Endometrial microvascular endothelial cells (primary cell): ENCODE measurements around the gene MCCC1. TPM values are rescaled to one million over a fixed set of nuclear protein-coding genes. Genes with fewer than 3 reads are reported as not detected.
"Not testable (repeated sequence)": the region's sequence is repeated elsewhere in the genome, so short reads cannot be mapped to it uniquely, and the experiment has no call there.

ENCODE experiments used
- in situ Hi-C: cut with HindIII; loops from 2 replicates; pipeline ENCODE4 v1.10.0; 2017; ENCODE audit warnings: low sequenced_read_pairs, low pct_unique_long_range_greater_than_20kb; ENCODE audit errors: inconsistent ontology term
- total RNA-seq: library from RNA; depleted of rRNA; stranded (reverse); fragments of >200 nt; gene quantifications from one replicate; pipeline ENCODE4 v1.2.3, GENCODE V29; 2015; ENCODE audit errors: inconsistent ontology term

The MCCC1 gene
- 17.6 TPM for total RNA-seq

DNA sequence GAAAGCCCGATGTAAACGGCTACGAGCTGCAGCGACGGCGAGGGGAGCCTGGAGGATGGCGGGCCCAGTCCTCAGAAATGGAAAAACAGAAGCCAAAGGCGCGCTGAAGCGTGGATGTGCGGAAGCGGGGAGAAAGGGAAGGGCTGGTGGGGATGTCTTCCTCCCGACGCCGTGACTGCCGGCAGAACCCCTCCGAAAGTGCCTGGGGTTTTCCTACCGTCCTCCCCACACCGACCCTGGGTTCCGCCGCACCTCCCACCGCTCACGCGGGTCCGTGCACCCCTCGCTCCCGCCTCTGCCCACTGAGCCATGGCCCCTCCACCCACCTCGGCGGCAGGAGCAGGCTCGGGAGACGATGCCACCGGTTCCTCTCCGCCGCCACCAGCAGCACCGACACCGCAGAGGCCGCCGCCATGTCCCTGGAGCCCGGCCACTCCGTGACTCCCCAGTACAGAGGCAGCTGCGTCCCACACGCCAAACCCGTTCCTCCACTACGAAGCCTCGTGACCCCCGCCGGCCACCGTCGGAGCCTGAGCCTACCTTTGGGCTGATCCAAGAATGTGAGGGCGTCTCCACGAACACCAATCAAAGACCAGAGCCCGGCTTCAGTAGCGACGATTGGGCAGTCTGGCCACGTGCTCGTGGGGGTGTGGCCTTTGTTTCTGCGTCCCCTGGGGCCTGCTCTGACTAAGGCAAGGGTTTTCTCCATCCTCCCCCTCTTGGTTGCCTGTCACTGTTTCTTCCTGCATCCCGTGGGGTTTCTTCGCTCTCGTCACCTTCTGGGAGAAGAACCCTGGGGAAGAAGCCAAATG lies at the start of gene MCCC1:
MCCC1 (minus strand) TSS at position 471 of the 812 bp plus-strand sequence; CDS start at position 415, 56 bp downstream.
- in situ Hi-C loops = no loop called here

- in situ Hi-C loops = no loop called here
Measured at GRCh38 chr3:183148056-183148455, 48.8 kb upstream of the MCCC1 start.

- in situ Hi-C loops = no loop called here
Measured at GRCh38 chr3:183144363-183144762, 45.1 kb upstream of the MCCC1 start.

DNA sequence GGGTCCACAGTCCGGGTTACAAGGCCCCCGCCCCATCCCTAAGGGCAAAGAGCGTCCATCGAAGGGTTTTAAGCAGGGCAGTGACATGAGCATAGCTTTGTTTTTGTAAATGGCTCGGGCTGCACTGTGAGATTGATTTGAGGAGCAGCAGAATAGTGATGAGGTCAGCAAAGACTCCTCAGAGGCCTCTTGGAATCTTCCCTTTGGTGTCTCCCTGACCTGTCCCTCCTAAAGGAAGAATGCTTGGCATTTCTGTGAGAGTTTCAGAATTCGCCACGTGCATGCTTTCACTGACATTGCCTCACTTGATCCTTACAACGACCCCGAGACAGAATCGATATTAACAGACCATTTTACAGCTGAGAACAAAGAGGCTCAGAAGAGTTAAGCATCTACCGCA lies 42.9 kb upstream of the MCCC1 start:
- in situ Hi-C loops = no loop called here

GRCh38 chr3:183134844-183135243 lies 35.5 kb upstream of the MCCC1 start:
- in situ Hi-C loops = no loop called here

DNA sequence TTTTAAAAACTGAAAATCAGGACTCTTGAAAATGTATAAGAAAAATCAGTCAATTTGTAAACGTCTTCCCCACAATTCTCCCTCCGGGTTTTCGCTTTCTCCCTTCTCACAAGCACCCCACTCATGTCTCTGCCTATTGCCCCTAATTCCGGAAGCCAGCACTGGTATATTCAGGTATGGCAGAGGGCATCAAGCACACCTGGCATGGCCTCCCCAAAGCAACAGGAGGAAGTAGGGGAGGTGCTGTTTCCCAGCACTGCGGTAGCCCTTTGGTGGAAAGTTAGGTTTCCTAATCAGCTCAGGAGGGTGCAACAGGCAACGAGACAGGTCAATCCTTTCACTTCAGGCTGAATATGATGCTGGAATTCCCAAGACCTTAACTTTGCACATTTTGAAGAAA lies 33.1 kb upstream of the MCCC1 start:
- in situ Hi-C loops = no loop called here

DNA sequence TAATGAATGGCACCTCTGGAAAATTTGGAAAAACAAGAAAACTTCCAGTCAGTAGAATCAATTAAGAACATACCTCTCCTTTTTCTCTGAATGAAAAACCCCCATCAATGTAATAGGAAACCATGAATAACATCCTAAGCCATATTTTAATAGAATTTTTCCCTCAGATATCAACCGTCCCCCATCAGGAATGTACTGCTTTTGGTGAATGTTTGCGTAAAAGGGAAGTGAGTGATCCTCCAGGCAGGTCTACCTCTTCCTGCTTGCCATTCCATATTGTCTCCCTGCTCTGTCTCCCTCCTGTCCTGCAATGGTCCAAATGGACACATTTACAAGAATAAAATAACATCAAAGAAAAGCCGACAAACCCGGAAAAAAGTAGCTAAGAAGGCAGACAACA lies 32.4 kb upstream of the MCCC1 start:
- in situ Hi-C loops = no loop called here

DNA sequence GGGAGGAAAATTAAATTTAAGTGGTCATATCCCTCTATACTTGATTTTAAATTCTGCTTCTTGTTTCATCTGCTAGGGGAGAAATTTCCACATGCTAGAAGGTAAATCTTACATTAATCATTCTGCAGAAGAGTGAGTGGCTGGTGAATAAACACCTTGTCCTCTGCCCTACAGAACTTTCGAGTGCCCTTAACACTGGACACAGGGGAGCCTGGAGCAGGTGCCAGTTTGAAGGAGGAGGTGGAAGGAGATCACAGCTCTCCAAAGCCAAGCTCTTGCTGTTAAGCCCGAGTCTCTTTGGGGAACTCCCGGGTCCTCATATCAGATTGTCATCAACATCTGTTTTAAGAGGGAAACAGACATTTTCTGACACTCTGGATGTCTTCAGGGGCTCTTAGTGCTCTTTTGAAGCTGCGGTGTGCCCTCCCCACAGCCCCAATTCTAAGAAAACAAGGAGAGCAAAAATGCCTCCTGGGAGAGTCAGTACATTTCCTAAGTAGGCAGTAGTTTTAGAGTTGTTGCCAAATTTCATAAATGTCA lies 32.0 kb upstream of the MCCC1 start:
- in situ Hi-C loops = no loop called here

DNA sequence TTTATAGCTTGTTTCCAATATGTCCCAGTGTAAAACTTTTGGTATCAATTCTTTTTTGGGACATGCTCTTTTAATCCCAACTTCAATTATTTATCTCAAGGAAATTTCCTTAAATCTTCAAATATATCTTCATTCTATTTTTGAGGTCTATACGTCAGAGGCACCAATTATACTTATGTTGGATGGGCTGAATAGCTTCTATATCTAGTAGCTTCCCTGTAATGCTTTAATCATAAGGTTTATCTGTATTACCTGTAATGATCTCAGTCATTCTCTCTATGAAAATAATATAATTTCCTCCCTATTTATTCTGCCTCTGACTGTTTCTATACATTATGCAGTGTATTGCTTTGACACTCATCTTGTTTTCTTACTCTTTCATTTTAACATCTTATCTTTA lies 29.9 kb upstream of the MCCC1 start:
- in situ Hi-C loops = no loop called here

GRCh38 chr3:183128709-183129108 lies 29.4 kb upstream of the MCCC1 start:
- in situ Hi-C loops = no loop called here

DNA sequence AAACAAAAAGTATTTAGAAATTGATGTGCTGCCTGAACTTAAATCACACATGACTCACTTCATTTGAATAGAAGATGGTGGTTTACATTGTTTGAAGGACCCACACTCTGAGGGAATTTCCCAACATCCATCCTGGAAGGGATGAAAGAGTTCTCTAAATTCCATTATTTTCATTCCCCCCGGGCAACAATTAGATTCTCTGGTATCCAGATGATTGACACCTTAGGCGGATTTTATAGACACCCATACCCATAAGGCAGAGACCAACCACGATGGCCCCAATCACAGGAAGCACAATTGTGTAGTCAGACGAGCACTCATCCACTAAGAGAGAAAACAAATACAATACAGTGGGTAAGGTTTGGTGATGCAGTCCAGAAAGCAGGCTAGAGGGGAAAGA lies 24.6 kb upstream of the MCCC1 start:
- in situ Hi-C loops = no loop called here

GRCh38 chr3:183122257-183122932 lies 23.1 kb upstream of the MCCC1 start:
- in situ Hi-C loops = no loop called here

DNA sequence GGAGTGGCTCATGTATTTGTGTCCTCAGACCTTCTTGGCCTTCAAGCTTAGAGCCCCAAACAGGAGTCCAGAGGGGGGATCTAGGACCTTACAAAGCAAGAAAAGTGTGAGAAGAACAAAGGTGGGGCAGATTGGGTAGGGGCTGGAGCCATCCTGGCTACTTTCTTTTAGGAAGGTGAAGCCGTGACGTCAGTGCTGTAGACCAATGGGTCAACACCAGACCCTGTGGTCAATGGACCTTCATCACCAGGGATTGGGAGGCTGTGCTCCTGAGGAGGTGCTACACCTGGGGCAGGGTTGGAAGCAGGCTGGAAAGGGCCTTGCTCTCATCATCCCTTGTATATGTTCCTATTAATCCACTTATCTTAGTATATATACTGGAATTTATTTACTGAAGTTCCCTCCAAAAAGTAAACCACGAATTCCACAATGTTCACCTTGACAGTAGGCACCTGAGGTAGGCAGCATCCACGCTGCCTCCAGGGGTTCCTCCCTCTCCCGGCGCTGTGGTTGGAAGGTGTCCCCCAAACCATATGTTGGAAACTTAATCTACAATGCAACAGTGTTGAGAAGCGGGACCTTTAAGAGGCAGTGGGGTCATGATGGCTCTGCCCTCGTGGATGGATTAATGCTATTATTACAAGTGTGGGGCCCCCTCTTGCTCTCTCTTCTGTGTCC lies 21.4 kb upstream of the MCCC1 start:
- in situ Hi-C loops = no loop called here

- in situ Hi-C loops = no loop called here
Measured at GRCh38 chr3:183117056-183117455, 17.8 kb upstream of the MCCC1 start.

DNA sequence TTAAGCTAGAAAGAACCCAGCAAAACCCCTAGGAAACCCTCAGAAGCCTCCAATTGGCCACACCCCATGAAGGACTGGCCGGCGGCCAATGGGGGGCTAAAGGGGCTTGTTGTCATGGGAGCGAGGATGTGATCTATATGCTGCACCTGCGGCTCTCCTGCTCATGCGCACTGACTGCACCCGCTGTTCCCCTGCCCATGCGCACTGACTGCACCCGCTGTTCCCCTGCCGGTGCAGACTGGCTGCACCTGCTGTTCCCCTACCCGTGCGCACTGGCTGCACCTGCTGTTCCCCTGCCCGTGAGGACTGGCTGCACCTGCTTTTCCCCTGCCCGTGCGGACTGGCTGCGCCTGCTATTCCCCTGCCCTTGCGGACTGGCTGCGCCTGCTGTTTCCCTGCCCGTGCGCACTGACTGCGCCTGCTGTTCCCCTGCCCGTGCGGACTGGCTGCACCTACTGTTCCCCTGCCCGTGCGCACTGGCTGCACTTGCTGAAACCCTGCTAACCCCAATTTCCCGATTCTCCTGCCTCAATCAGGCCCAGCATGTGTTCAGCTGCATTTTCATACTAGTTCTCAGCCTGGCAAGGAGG lies 16.8 kb upstream of the MCCC1 start:
- in situ Hi-C loops = no loop called here

DNA sequence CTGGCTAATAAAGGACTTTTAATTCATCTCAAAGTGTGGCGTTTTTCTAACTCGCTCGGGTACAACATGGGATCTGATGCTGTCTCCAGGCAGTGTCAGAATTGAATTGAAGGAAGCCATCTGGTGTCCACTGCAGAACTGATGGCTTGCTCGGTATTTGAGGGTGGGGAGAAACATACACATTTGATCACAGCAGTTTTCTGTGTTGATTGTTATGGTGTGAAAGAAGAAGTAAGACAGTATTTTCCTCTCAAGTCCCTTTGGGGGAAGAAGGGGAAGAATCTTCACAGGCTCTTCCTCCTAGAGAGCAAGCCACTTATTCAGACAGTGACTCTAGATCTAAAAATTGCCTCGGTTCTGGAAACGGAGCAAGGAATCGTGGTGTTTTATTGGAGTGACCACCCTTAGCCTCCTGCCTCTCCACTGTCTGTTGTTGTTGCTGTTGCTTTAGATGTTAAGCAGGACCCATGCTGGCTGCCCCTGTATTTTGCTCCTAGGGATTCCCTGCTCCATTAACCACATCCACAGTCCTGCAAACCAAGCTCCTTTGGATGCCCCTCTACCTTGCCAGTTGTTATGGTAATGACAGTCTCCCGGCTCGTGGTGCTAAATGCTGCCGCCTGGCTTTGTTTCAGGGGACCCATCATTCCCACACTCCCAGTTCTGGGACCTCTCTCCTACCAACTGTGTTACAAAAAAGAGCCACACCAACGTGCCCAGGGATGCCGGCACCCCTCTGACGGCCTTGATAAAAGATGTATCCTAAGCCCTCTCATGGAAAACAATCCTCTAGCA lies 15.3 kb upstream of the MCCC1 start:
- in situ Hi-C loops = no loop called here

- in situ Hi-C loops = not testable (repeated sequence)
Measured at GRCh38 chr3:183109847-183110246, 10.6 kb upstream of the MCCC1 start.

- in situ Hi-C loops = no loop called here
Measured at GRCh38 chr3:183108470-183108869, 9.2 kb upstream of the MCCC1 start.
